B cell (primary cell): Measurements from ENCODE around the gene CENPW.

Experiments
- EZH2 ChIP-seq: IDR thresholded peaks from 2 replicates; pipeline ENCODE4 v1.6.1; 2012; ENCODE audit warnings: borderline replicate concordance, low read depth, mild to moderate bottlenecking, moderate library complexity, low read length; ENCODE audit not compliant: insufficient read depth, poor library complexity, severe bottlenecking
- TF ChIP-seq, protein P1 (sequence below): fragments of 200-600 bp; IDR thresholded peaks from one replicate; pipeline ENCODE4 v1.8.0; 2022; ENCODE audit warnings: antibody characterized with exemption, mild to moderate bottlenecking

DNA sequence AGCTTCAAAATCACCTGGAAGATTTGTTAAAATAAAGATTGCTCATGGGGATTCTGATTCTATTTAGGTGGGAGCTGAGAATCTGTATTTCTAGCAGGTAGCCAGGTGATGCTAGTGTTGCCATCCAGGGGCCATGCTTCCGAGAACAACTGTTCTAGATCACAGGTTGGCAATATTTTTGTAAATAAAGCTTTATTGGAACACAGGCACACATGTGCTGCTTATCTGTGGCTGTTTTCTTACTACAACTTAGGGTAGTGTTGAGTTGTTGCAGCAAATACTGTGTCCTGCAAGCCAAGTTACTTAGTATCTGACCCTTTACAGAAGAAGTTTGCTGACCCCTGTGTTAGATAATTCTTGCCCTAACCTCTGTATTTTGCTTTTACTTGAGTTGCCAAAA, 12.0 kb downstream of the CENPW start:
- no peak for TF ChIP-seq EZH2
- TF ChIP-seq, protein P1, sequence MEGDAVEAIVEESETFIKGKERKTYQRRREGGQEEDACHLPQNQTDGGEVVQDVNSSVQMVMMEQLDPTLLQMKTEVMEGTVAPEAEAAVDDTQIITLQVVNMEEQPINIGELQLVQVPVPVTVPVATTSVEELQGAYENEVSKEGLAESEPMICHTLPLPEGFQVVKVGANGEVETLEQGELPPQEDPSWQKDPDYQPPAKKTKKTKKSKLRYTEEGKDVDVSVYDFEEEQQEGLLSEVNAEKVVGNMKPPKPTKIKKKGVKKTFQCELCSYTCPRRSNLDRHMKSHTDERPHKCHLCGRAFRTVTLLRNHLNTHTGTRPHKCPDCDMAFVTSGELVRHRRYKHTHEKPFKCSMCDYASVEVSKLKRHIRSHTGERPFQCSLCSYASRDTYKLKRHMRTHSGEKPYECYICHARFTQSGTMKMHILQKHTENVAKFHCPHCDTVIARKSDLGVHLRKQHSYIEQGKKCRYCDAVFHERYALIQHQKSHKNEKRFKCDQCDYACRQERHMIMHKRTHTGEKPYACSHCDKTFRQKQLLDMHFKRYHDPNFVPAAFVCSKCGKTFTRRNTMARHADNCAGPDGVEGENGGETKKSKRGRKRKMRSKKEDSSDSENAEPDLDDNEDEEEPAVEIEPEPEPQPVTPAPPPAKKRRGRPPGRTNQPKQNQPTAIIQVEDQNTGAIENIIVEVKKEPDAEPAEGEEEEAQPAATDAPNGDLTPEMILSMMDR = no peak
